HG02678 (cell line): ENCODE results near the gene NR2F6.

Source experiments
- ATAC-seq: cut with Tn5 transposase; IDR thresholded peaks from one replicate; pipeline ENCODE4 v1.9.1; 2021; ENCODE audit warnings: mild to moderate bottlenecking, moderate library complexity; ENCODE audit not compliant: unreplicated experiment

NR2F6 gene

DNA sequence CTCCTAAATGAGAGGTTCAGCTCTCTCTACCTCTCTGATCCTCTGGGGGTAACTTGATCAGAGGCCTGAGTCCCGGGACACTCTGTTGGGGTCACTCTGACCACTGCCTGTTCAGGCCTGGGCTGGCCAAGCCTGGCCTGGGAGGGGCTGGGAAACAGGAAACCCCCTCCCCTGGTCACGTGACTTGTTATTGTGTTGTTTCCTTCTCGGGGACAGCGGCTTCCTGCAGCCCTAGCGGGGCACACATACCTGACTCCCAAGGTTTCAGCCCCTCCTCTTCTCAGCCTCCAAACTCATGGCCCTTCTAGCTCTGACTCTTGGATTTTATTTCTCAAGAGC lies 18.9 kb upstream of the NR2F6 start, which contains the start of gene USHBP1:
TSS of gene USHBP1 (minus strand) at position 105 of the 339 bp plus-strand sequence. CDS start 446 bp downstream, outside the sequence.
- no peak for ATAC-seq

DNA sequence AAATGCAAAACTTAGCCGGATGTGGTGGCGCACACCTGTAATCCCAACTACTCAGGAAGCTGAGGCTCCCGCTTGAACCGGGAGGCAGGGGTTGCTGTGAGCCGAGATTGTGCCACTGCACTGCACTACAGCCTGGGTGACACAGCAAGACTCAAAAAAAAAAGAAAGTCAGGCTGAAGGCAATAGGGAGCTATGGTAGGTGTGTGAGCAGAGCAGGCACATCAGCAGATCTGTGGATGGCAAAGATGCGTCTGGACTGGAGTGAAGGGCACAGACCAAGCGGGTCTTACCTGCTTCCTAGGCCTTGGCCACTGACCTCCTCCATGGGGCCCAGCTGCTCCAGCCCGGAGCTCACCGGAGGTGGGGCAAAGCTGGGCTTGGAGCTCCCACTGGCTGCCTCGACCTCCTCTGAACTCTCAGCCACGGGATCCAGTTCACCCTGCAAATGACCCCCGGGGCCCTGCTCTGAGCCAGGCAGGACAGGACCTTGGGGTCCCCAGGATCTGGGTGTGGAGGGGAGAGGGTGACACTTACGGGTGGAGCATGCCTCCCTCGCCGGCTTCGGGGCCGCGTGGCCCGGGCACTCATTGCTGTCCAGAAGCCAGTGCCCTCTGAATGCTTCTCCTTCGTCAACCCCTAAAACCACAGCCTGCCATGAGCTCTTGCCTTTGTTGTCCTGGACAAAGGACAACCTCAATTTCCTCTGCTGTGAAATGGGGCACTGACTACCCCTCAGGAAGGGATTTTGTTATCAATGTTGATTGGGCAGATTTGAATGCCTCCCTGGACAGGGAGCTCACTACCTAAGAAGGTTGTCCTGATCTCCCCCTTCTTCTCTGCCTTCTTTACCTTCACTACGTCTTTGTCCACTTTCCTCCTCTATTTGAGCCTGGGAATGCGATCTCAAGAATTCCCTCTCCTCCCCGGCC lies 18.3 kb upstream of the NR2F6 start:
- no peak for ATAC-seq

DNA sequence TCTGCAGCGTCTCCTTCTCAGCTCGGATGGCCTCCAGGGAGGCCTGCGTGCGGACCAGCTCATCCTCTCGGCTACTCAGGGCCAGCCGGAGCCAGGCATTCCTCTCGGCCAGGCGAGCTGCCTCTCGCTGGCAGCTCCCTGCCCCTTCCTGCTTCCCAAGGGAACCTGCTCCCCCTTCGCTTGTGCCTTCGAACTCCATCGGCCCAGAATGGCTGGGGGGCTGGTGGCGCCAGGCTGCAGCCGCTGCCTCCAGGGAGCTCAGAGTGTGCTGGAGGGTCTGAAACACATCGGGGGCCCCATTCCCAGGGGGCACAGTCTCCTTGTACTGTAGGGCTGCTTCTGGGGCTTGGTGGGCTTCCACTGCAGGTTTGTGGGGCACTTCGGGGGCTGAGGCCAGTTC lies 16.8 kb upstream of the NR2F6 start:
- ATAC-seq, result no peak

DNA sequence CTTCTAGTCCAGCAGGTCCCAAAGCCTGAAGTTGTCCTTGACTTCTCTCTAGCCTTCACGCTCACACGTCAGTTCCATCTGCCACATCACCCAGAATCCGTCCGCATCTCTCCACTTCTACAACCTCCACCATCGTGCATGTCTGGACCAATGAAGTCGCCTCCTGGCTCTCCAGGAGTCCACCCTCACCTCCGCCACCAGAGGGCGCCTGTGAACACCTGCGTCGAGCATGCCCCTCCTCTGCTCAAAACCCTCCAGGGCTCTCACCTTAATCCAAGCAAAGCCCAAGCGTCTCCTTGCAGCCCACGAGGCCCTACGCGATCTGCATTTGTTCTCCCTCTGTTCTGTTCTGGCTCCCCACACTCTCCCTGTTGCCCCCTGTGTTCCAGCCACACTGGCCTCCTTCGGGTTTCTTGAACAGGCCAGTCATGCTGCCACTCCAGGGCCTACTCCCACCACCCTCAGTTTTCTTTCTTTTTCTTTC lies 15.2 kb upstream of the NR2F6 start:
- peak; percentile 88 for ATAC-seq

DNA sequence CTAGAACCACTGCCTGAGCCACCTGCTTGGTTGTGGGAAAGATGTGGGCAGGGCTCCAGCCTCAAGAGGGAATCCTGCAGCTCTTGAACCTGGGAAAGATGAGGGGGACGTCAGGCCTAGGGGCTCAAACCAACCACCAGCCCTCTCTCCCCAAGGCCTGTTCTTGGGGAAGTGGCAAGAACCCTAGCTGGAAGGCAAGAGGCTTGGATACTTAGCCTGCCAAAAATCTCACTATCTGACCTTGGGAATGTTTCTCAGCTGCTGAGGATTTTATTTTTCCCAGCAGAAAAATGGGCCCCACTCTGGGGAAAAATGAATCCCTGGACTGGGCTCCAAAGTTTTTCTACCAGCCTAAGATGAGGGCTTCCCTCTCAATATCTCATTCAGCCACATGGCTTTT lies 14.2 kb upstream of the NR2F6 start:
- ATAC-seq, result no peak

DNA sequence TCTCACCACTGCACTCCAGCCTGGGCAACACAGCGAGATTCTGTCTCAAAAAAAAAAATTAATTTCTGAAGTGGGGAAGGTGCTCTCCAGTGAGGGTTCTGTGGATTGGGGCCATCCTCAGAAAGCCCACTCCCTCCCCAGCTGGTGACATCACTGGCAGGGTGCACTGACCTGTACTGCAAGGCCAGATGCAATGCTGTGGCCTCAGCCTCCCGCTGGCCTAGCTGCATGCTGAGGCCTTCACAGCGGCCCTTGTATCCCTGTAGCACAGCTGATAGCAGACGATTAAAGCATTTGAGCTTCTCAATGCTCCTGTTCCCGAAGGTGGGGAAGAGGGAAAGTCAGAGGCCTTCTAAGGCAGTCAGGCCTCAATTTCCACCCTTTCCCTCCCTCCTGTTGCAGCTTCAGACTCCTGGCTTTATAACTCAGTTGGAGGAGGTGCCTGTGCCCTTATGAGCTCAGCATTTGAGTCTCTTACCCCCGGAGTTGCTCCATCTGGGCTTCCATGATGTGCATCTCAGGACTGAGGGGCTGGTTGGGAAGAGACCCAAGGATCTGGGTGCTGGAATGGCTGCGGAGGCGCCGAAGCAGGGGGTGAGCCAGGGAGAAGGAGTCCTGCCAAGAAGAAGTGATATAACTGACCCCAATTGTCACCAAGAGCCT lies 13.5 kb upstream of the NR2F6 start:
- ATAC-seq, result no peak

DNA sequence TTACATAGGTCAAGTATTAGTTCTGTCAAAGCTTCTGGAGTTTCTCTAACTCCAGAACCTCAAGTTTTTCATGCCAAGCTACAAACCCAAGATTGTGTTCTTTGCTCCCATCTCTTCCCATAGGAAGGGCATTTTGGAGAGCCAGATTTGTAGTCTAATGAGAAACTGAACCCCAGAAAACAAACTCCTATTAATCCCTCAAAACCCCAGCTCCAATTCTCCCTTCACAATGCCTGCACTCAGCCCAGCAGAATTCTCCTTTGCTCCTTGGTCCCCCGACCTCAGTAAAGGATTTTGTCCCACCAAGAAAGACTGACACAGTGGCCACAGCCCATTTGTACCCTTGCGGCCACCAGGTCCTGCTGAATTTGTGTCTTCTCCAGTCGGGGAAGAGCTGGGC lies 10.4 kb upstream of the NR2F6 start:
- no peak for ATAC-seq

DNA sequence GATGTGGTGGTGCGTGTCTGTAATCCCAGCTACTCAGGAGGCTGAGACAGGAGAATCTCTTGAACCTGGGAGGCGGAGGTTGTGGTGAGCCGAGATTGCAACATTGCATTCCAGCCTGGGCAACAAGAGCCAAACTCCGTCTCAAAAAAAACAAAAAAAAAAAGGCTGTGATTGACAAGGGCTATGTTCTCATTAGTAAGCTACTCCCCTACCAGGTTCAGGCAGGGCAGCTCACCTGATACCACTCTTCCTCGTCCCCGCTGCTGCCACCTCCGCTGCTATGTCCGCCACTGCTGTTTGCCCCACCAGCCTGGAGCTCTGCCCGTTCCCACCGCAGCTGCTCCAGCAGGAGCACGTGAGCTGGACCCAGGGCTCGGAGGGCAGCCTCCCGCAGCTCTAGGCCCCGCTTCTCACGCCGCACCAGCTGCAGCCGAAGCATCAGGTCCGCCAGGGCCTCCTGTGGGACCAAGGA lies 9.5 kb upstream of the NR2F6 start:
- no peak for ATAC-seq

DNA sequence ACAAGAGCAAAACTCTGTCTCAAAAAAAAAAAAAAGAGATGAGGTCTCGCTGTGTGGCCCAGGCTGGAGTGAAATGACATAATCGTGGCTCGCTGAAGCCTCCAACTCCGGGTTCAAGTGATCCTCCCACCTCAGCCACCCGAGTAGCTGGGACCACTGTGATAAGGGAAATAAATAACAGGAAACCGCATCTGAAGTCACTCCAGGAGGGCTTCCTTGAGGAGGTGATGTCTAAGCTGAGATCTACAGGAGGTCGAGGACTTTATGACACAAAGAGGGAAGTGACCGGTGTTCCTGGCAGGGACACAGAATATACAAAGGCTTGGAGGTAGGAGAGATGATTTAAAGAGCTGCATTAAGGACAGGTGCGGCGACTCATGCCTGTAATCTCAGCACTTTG lies 8.9 kb upstream of the NR2F6 start:
- ATAC-seq, result no peak

DNA sequence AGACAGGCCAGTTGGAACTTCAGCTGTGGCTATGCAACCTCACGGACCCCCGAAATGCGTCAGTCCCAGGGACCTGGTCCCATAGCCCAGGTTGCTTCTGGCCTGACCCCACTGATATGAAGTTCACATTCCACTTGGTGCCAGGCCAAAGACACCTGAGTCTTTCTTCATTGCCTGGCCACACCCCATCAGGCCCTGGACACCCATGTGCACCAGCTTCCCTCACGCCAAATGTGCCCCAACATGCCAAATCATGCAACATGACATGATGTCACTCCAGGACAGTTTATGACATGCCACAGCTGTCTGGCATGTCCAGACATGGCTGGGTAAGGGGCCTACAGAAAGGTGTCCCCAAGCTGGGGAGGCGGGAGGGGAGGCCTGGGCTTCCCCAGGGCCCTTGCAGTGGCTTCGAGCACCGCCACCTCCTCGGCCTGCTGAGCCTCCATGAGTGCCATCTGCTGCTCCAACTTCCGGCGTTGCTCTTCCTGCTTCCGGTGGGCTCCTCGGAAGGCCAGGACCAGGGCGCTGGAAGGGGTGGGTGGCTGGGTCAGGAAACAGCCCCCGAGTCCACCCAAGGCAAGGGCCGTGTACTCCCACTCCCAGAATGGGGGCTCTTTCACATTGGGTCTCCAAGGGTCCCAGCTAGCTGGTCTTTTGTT lies 4.3 kb upstream of the NR2F6 start:
- ATAC-seq, result no peak

DNA sequence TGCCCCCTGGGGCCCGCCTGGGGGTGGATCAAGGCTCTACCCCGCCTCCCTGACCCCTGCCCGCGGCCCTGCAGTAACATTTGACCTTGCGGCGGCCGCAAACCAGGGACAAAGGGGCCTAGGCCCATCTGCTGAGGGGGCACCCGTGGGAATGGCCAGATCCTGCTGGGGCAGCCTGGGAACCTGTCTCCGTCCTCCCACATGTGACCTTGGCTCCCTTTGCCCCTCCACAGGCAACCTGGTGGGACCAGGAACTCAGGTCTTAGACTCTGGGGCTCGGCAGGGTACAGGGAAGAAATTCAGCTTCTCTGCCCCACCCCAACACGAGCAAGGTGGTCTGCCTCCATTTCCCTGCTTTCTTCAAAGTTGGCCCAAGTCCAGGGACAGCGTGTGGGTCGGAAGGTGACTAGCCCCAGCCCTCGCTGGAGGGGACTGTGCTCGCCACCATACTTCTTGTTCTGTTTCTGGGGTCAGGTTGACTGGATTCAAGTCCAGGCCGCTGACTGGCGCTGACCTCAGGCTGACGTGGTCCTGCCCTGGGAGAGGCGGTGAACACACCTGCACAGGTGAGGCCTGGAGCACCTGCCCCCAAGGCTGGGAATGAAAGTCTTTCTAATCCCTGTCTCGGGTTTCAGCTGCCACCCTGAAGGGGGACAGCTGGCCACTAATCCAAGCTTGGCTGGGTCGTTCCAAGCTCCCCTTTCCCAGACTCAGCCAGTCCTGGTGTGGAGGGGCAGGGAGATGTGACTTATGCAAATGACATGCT lies 2.5 kb upstream of the NR2F6 start:
- ATAC-seq, result no peak

DNA sequence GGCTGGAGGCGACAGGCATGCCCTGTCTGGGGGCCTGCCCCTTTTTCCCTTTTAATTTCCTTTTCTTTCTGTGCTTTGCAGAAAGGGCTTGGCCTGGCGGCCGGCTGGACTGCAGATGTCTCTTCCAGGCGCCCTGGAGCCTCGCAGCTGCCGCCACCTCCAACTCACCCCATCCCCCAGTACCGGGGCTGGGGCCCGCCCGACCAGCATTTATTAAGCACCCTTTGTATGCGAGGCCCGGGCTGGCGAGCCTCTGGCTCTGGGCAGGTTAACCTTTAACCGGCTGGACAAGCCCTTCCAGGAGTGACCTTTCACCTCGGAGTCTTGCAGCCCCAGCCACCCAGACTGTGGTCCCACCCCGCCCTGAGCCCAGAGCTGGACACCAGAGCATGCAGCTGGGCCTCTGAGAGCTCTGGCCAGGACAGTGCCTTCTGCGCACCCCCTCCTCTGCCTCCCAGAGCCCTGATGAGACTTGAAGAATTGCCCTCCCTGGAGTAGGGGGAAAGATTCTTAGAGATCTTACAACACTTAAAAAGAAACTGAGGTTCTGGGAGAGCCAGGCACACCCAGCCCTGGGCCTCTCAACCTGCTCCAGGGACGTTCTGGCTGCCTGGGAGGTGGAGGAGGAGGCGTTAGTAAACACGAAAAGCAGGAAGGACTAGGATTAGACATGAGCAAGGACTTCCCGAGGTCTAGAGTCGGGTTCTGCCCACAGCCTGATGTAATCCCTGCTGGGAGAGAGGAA lies 1.1 kb upstream of the NR2F6 start:
- ATAC-seq, result no peak

DNA sequence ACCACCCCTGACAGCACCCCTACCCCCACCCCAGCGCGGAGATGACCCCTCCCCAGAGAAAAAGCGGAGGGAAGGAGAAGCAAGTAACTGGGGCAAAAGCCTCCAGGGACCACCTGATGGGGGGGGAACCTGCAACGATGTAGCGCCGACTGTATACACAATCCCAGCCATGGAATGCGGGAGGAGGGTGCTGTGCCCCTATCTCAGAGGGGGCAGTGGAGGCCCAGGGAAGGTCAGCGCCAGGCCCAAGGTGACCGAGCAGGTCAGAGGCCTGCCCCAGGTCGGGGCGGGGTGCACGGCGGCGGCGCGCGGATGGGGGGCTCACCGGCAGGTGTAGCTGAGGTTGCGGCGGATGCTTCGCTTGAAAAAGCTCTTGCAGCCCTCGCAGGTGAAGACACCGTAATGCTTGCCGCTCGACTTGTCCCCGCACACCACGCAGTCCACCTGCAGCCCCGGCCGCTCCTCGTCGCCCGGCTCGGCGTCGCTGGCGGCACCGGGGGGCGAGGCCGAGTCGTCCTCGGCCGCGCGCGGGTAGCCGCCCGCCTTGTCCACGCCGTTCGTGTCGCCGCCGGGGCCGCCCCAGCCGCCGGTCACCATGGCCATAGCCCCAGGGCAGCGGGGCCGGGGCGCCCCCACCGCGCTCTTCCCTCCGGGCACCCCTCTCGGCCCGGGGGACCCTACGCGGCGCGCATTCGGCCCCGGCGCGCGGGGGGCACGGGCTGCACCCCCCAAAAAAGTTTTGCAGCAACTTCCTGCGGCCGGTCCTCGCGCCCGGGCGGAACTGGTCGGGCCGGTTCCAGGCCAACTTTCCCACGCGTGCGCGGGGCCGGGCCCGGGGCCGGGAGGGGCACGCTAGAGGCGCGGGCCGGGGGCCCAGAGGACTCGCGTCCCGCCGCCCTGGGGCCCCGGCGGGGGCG lies 843 bp downstream of the NR2F6 start:
- peak; percentile 22 for ATAC-seq

DNA sequence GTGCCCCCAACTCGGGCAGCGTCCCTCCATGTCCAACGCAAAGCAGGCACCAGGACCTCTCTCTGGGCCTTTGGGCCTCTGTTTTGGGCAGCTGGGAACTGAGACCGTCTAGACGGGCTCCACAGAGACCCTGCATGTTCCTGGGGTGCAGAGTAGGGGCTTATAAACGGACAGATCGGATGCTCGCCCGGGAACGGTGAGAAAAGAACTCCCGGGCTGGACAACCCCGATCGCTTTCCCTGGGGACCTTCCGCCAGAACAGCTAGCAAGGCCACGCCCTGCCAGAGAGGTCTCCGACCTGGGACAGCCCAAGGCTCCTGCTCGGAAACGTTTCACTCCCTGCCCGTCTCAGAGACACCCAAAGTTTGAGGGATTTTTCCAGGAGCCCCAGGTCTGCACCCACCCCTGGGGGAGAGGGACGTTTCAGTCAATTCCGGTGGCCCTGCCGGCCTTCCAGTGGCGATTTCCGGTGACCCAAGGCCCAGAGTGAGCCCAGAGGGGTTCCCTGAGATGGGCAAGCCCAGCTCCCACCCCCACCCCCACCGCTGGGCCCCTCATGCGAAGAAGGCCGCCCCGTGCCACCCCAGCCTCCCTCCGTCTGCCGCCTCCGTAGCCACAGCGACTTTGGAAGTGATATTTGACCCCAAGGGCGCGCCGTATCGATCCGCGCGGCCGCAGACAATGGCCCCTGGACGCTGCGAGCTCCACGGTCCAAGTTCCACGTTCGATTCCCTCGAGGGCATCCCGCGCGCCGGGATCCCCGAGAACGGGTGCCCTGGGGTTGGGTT lies 1.7 kb downstream of the NR2F6 start:
- ATAC-seq, result no peak

DNA sequence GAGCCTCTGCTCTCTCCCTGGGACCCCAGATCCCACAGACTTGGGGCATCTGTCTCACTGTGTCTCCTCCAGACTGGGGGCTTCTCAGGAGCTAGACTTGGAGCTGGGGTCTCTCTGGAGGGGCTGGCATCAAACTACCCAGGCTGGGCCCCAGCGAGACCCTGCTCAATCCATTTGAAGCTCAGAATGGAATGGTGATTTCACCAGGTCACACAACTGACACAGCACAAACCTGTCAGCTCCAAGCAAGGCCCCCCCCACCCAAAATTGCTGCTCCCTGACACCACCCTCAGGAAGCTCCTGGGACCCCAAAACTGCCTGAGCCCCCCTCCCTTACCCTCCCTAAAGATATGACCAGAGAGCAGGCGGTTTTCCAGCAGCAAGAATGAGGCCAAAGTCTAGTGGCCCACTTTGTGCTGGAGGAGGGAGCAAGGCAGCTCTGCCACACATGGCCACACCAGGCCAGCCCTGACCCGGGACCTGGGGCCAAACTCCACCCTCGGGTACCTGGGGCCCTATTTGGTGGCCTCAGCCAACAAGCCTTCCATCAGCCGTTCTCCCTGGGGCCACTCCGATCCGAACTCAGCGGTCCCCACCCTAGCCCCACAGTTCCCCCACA lies 2.4 kb downstream of the NR2F6 start:
- no peak for ATAC-seq

DNA sequence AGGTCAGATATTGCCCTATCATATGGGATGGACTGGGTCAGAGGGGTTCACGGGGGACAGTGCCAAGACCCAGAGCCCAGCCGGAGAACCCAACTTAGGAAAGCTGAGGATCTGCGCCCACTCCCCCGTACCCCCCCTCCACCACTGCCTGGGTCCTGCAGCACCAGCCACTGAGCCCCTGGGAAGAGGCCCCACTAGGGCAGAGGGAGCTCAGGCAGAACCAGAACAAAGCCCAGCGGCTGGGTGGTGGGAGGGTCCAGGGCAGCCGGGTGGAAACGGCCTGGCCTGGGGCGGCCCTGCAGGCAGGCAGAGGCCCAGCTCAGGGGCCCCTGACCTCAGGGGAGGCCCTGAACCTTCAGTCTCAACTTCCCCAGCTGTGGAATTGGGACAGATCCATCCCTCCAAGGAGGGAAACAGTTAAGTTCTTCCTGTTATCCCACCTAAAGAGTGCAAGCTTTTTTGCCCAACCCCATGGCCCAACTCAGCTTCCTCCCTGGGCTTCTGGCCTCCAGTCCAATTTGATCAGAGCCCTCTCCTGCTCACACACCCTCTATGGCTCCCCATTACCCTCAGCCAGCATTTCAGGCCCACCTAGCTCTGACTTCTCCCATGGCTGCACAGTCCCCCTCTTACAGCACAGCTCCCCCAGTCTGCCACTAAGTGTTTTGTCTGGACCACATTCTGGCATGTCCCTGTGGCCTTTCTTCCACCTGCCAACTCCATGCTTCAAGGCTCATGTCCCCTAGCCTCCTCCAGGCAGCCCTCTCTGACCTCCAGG lies 3.1 kb downstream of the NR2F6 start:
- no peak for ATAC-seq

DNA sequence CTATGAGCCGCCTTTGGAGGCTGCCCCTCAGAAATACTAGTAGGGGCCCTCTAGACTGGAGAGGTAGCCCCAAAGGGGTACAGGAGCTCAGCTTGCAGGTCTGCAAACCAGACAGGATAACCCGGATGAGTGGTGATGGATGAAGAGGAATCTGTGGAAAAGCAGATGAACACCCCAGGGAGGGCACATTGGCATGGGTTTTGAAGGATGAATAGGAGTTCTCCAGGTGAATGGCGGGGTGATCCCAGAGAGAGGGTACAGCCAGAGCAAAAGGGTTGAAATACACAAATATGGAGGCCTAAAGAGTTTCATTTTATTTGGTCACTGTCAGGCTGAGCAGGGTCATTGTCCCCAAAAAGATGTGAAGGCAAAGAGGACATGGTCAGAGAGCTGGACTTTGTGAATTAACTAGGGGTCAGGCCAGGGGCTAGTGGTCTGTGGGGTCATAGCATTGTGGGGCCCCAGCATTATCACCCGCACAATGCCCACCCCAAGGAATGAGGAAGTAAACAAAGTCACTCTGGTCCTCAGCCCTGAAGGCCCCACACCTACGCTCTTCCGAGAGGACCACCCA lies 4.8 kb downstream of the NR2F6 start:
- no peak for ATAC-seq
